ENCODE measurements around the gene GRHL1. TPM values are rescaled to one million over a fixed set of nuclear protein-coding genes. Genes with fewer than 3 reads are reported as not detected.

GRHL1 gene
- total RNA-seq, 1 donor from 2014 or later, result 126 TPM

GRCh38 chr2:10022966-10023662 is 71.6 kb downstream of the GRHL1 start:
- no peak for TF ChIP-seq CTCF (IDR thresholded peaks at IDR 0.05)
- no peak for TF ChIP-seq POLR2A (IDR thresholded peaks at IDR 0.05)
- H3K9me3 ChIP-seq, result no peaks in the 10 kb centered on the region
- H3K27ac ChIP-seq, result no peak overlapping the region
- no peak for DNase-seq (ENCODE audit: extremely low spot score in 2 of 2)
- intact Hi-C loops (cut with DNase I), result no loop called here
- H3K27me3 ChIP-seq, result no peaks in the 10 kb centered on the region
- no peak overlapping the region for H3K4me3 ChIP-seq
- H3K4me1 ChIP-seq, result no peaks in the 10 kb centered on the region
- no peaks in the 10 kb centered on the region for H3K36me3 ChIP-seq

- Histone ChIP-seq H3K4me3 (no peak overlapping the region), H3K9me3 (no peaks in the 10 kb centered on the region), H3K36me3 (no peaks in the 10 kb centered on the region), H3K27ac (no peak overlapping the region), H3K27me3 (no peaks in the 10 kb centered on the region), H3K4me1 (peaks cover 21% of the 10 kb centered on the region)
- intact Hi-C loops (cut with DNase I), result no loop called here
- no peak for TF ChIP-seq POLR2A (IDR thresholded peaks at IDR 0.05)
- DNase-seq (ENCODE audit: extremely low spot score in 2 of 2), result no peak
Observed at GRCh38 chr2:10026940-10027569, 75.6 kb downstream of the GRHL1 start.

- intact Hi-C loops (cut with DNase I), result no loop called here
Observed at GRCh38 chr2:10027660-10028330, 76.3 kb downstream of the GRHL1 start.

GRCh38 chr2:10028407-10028987 is 77.0 kb downstream of the GRHL1 start:
- no peak overlapping the region for H3K4me3 ChIP-seq
- peak overlapping the region; percentile 50 for H3K27ac ChIP-seq
- DNase-seq (ENCODE audit: extremely low spot score in 2 of 2), result no peak
- peaks cover 21% of the 10 kb centered on the region for H3K4me1 ChIP-seq
- no peaks in the 10 kb centered on the region for H3K36me3 ChIP-seq
- TF ChIP-seq CTCF (IDR thresholded peaks at IDR 0.05) (no peak), POLR2AphosphoS5 (IDR thresholded peaks at IDR 0.05; ENCODE audit: insufficient read depth in 1 of 2, low read depth in 1 of 2) (no peak), POLR2A (IDR thresholded peaks at IDR 0.05) (no peak)
- no peaks in the 10 kb centered on the region for H3K9me3 ChIP-seq
- H3K27me3 ChIP-seq, result no peaks in the 10 kb centered on the region
- intact Hi-C loops (cut with DNase I), result no loop called here

More at GRCh38 chr2:10027660-10028330, 76.3 kb downstream of the GRHL1 start:
- no peak overlapping the region for H3K4me3 ChIP-seq
- no peaks in the 10 kb centered on the region for H3K27me3 ChIP-seq
- peaks cover 21% of the 10 kb centered on the region for H3K4me1 ChIP-seq
- no peak overlapping the region for H3K27ac ChIP-seq
- H3K36me3 ChIP-seq, result no peaks in the 10 kb centered on the region
- H3K9me3 ChIP-seq, result no peaks in the 10 kb centered on the region
- no peak for DNase-seq (ENCODE audit: extremely low spot score in 2 of 2)
- TF ChIP-seq CTCF (IDR thresholded peaks at IDR 0.05) (no peak), POLR2AphosphoS5 (IDR thresholded peaks at IDR 0.05; ENCODE audit: insufficient read depth in 1 of 2, low read depth in 1 of 2) (no peak), POLR2A (IDR thresholded peaks at IDR 0.05) (no peak)

- no peak overlapping the region for H3K4me3 ChIP-seq
- no peak for DNase-seq (ENCODE audit: extremely low spot score in 2 of 2)
- H3K36me3 ChIP-seq, result no peaks in the 10 kb centered on the region
- peaks cover 21% of the 10 kb centered on the region for H3K4me1 ChIP-seq
- intact Hi-C loops (cut with DNase I), result no loop called here
- TF ChIP-seq POLR2AphosphoS5 (IDR thresholded peaks at IDR 0.05; ENCODE audit: insufficient read depth in 1 of 2, low read depth in 1 of 2), result peak in 1 of 2 donors; percentile 35
- TF ChIP-seq CTCF (IDR thresholded peaks at IDR 0.05), result no peak
- H3K9me3 ChIP-seq, result no peaks in the 10 kb centered on the region
- no peaks in the 10 kb centered on the region for H3K27me3 ChIP-seq
- peak overlapping the region; percentile 50 for H3K27ac ChIP-seq
Observed at GRCh38 chr2:10028988-10029874, 77.7 kb downstream of the GRHL1 start.

Data from vagina (tissue), 2 donors.